ENCODE measurements around the gene TRIM73. TPM values are rescaled to one million over a fixed set of nuclear protein-coding genes. Genes with fewer than 3 reads are reported as not detected.

Gene TRIM73
- 0.13 and 0.31 TPM in 2 replicates for total RNA-seq

DNA sequence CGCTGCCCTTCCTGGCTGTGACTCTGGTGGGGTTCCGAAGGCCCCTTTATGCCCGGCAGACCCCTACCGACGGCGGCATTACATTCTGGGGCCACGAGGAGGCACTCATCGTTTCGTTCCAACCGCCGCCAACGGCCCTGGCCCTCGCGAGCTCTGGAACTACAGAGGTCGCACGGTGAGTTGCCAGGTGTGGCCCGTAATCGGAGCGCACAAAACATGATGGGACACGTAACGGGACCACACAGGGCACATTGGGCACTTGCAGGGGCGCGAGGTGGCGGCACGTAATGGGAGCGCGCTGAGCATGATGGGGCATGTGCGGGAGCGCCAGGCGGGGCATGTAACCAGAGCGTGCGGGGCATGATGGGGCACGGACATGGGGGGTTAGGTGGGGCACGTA lies at the start of gene TRIM73:
Gene TRIM73 (plus strand): TSS at position 301 of the 400 bp plus-strand sequence. CDS start 3,305 bp downstream, outside the sequence.

Other genes with a start within 250 kb of the TRIM73 start
- gene POM121C, start 90.7 kb downstream of the TRIM73 start, total RNA-seq = 7.3 and 9.1 TPM in 2 replicates
- not detected in 2 replicates for gene SPDYE5, start 96.7 kb downstream of the TRIM73 start, total RNA-seq